ENCODE data around the gene UBAC1. TPM values are rescaled to one million over a fixed set of nuclear protein-coding genes. Genes with fewer than 3 reads are reported as not detected.

UBAC1 gene
- polyA plus RNA-seq, 2 donors = 40.7 to 43.4 TPM

DNA sequence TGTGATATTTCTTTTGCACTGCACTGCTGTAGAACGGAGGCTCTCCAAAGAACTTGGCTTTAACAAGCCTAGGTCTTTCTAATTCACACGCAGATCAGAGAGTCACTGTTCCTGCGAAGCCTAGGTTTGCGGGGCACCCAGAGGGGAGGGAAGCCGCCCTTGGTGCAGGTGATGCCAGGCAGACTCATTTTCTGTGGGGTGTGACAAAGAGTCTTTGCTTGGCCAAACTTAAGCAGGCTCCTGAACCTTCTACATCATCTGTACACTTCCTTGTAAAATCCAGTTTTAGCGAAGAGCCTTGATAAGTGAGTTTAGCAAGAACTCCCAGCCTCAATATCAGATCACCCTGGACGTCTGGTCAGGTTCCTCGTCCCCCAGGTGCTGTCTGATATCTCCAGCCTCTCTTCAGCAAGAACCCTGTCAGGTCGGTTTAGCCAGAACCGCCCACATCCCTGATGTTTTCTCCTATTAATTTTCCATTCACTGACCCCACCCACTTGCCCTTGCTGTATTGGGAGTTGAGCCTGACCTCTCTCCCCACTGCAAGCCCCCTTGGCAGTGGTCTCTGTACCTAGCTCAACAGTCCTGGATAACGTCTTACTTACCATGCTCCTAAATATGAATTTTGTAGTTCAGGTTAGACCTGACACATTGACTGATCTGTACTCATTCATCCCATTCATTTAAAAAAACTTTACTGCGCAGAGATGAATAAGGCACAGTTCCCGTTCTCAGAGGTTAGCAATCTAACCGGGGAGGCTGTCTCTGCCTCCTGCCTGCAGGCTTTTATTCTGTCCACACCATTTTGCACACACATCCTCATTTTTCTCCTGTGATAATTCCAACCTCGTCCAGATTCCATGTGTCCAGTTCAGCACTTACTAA is 880 bp upstream of the UBAC1 start:
- Histone ChIP-seq H3K36me3 (ENCODE audit: control insufficient read depth in 2 of 2, insufficient read depth in 2 of 2, low read length in 1 of 2) (peaks cover 0 to 3% of the 10 kb centered on the region in 2 donors), H3K4me1 (ENCODE audit: control insufficient read depth in 2 of 2, insufficient read depth in 2 of 2, low read length in 1 of 2) (peaks cover 0 to 4% of the 10 kb centered on the region in 2 donors), H3K9me3 (ENCODE audit: control insufficient read depth in 2 of 2, insufficient read depth in 1 of 2, low read depth in 1 of 2, low read length in 1 of 2) (no peaks in the 10 kb centered on the region), H3K4me3 (ENCODE audit: low read depth in 1 of 2, low read length in 2 of 2) (no peak overlapping the region), H3K27me3 (ENCODE audit: control insufficient read depth in 1 of 2, insufficient read depth in 2 of 2, low read length in 2 of 2) (no peaks in the 10 kb centered on the region), H3K27ac (ENCODE audit: low read depth in 2 of 2, low read length in 1 of 2) (peak overlapping the region in 1 of 2 donors; percentile 57)
- WGBS, 2 donors = 29 to 33% methylated on average over 15 of the region's 15 CpGs

DNA sequence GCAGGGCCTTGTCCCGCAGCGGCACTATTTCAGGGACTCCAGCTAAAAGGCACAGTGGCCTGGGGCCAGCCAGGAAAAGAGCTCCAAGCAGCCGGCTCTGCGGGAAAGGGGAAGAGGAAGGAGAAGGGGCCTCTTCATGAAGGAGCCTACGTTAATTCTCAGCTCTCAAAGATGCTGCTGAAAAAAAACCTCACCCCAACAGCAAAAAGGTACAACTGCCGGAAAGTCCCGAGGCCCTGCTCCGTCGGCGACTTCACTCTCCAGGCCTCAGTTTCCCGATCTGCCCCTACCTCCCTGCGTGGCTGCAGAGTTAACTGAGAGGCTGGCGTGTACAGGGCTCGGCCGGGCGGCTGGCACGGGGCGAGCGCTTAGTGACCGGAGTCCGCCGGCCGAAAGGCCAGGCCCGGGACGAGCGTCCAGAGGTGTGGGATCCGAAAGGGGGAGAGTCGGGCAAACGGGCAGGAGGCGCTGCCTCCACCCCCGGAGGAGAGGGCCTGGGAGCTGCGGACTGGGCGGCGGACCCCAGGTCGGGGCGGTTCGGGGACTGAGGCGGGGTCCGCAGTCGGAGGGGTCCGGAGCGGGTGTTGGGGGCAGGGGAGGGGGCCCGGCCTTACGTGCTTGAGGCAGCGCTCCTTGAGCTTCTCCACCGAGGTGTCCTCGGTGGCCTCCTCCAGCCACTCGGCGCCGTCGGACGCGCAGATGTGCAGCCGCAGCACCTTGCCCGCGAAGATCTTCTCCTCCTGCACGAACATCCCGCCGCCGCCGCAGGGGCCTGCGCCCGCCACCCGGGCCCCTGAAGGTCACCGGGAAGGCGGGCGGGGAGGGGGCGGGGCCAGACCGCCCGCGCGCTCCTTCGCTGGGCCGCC is 529 bp downstream of the UBAC1 start:
- Histone ChIP-seq H3K4me1 (ENCODE audit: control insufficient read depth in 2 of 2, insufficient read depth in 2 of 2, low read length in 1 of 2) (peaks cover 0 to 4% of the 10 kb centered on the region in 2 donors), H3K27ac (ENCODE audit: low read depth in 2 of 2, low read length in 1 of 2) (peak overlapping the region; percentile 84 to 91), H3K4me3 (ENCODE audit: low read depth in 1 of 2, low read length in 2 of 2) (peak overlapping the region; percentile 79 to 84), H3K36me3 (ENCODE audit: control insufficient read depth in 2 of 2, insufficient read depth in 2 of 2, low read length in 1 of 2) (peaks cover 0 to 6% of the 10 kb centered on the region in 2 donors), H3K27me3 (ENCODE audit: control insufficient read depth in 1 of 2, insufficient read depth in 2 of 2, low read length in 2 of 2) (no peaks in the 10 kb centered on the region), H3K9me3 (ENCODE audit: control insufficient read depth in 2 of 2, insufficient read depth in 1 of 2, low read depth in 1 of 2, low read length in 1 of 2) (no peaks in the 10 kb centered on the region)
- 0 to 1% methylated on average over 56 to 74 of the region's 74 CpGs for WGBS, 2 donors

DNA sequence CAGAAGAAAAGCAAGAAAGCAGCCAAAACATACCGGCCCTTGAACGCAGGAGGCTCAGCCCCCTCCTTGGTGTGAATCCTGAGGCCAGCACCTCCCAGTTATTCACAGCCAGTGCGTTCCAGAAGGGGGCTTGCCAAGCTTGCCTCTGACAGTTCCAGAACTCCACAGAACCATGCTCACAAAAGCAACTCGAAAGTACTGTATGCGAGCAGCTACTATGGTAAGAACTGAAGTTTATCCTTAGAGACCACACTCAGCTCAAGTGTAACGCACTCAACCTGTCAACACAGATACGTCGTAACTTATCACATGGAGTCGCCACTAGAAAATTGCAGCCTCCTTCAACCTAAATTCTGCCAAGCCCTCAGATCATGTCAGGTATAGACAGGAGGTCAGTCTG is 1.4 kb downstream of the UBAC1 start:
- H3K27me3 ChIP-seq (ENCODE audit: control insufficient read depth in 1 of 2, insufficient read depth in 2 of 2, low read length in 2 of 2) = no peaks in the 10 kb centered on the region
- H3K27ac ChIP-seq (ENCODE audit: low read depth in 2 of 2, low read length in 1 of 2) = peak overlapping the region; percentile 24 to 29
- peaks cover 0 to 4% of the 10 kb centered on the region in 2 donors for H3K4me1 ChIP-seq (ENCODE audit: control insufficient read depth in 2 of 2, insufficient read depth in 2 of 2, low read length in 1 of 2)
- peaks cover 0 to 6% of the 10 kb centered on the region in 2 donors for H3K36me3 ChIP-seq (ENCODE audit: control insufficient read depth in 2 of 2, insufficient read depth in 2 of 2, low read length in 1 of 2)
- WGBS, 2 donors = 38 to 45% methylated on average over 9 of the region's 9 CpGs
- no peaks in the 10 kb centered on the region for H3K9me3 ChIP-seq (ENCODE audit: control insufficient read depth in 2 of 2, insufficient read depth in 1 of 2, low read depth in 1 of 2, low read length in 1 of 2)
- peak overlapping the region; percentile 79 to 84 for H3K4me3 ChIP-seq (ENCODE audit: low read depth in 1 of 2, low read length in 2 of 2)

DNA sequence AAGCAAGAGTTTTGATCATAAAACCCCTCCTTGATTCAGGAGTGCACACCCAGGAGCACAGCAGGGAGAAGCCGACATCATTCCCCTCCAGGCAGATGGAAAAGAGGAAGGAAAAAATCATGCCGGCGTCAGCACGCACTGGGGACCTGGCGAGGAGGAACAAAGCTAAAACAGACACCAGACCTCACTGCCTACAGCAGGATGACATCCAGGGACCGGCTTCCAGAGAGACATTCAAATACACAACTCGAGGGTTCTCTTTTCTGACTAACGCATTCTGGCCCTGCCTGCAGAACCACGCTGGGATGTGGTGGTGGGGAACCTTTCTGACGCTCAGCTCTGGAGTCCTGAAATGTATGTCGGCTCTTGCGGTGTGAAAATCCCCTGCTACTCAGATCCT is 2.7 kb downstream of the UBAC1 start:
- H3K4me3 ChIP-seq (ENCODE audit: low read depth in 1 of 2, low read length in 2 of 2) = no peak overlapping the region
- no peaks in the 10 kb centered on the region for H3K9me3 ChIP-seq (ENCODE audit: control insufficient read depth in 2 of 2, insufficient read depth in 1 of 2, low read depth in 1 of 2, low read length in 1 of 2)
- H3K36me3 ChIP-seq (ENCODE audit: control insufficient read depth in 2 of 2, insufficient read depth in 2 of 2, low read length in 1 of 2) = peaks cover 0 to 10% of the 10 kb centered on the region in 2 donors
- no peak overlapping the region for H3K27ac ChIP-seq (ENCODE audit: low read depth in 2 of 2, low read length in 1 of 2)
- 83 to 84% methylated on average over 12 of the region's 12 CpGs for WGBS, 2 donors
- no peaks in the 10 kb centered on the region for H3K27me3 ChIP-seq (ENCODE audit: control insufficient read depth in 1 of 2, insufficient read depth in 2 of 2, low read length in 2 of 2)
- peaks cover 0 to 4% of the 10 kb centered on the region in 2 donors for H3K4me1 ChIP-seq (ENCODE audit: control insufficient read depth in 2 of 2, insufficient read depth in 2 of 2, low read length in 1 of 2)

DNA sequence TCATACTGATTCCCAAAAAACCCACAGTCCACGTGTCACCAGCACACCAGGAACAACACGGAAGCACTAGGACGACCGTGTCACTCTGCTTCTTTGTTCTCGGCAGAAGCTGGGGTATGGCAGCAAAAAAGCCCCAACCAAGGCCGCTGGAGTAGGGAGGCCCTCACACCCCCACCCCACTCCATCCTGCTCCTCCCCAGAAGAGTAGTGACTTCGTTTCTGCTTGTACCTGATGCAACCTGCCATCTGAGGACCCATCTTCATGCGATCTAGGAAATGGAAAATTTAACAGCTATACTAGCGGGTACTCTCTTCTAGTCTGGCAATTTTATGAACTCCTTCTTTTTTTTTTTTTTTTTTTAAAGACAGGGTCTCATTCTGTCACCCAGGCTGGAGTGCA is 3.7 kb downstream of the UBAC1 start:
- Histone ChIP-seq H3K9me3 (ENCODE audit: control insufficient read depth in 2 of 2, insufficient read depth in 1 of 2, low read depth in 1 of 2, low read length in 1 of 2) (no peaks in the 10 kb centered on the region), H3K36me3 (ENCODE audit: control insufficient read depth in 2 of 2, insufficient read depth in 2 of 2, low read length in 1 of 2) (peaks cover 5 to 11% of the 10 kb centered on the region in 2 donors), H3K4me3 (ENCODE audit: low read depth in 1 of 2, low read length in 2 of 2) (no peak overlapping the region), H3K27me3 (ENCODE audit: control insufficient read depth in 1 of 2, insufficient read depth in 2 of 2, low read length in 2 of 2) (no peaks in the 10 kb centered on the region), H3K27ac (ENCODE audit: low read depth in 2 of 2, low read length in 1 of 2) (no peak overlapping the region), H3K4me1 (ENCODE audit: control insufficient read depth in 2 of 2, insufficient read depth in 2 of 2, low read length in 1 of 2) (peaks cover 4 to 9% of the 10 kb centered on the region in 2 donors)
- WGBS, 2 donors = 88% methylated on average over 9 of the region's 9 CpGs

DNA sequence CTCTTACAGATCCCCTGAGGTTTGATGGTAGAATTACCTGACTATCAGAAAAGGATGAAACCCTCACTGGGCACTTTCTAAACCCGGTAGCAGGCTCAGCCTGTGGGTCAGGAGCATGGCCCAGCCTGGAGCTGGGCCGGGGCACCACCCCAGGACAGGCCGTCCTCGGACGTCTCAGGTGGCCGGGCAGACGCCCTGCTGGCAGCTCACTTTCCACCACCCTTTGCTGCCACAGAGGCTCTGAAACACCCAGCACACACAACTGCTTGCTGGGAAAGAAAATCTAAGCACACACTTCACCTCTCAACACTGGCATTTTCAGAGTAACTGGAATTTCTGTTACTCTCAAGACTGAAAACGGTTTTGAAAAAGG is 4.4 kb downstream of the UBAC1 start:
- H3K36me3 ChIP-seq (ENCODE audit: control insufficient read depth in 2 of 2, insufficient read depth in 2 of 2, low read length in 1 of 2) = peaks cover 10 to 13% of the 10 kb centered on the region in 2 donors
- no peaks in the 10 kb centered on the region for H3K9me3 ChIP-seq (ENCODE audit: control insufficient read depth in 2 of 2, insufficient read depth in 1 of 2, low read depth in 1 of 2, low read length in 1 of 2)
- 77 to 91% methylated on average over 8 of the region's 8 CpGs for WGBS, 2 donors
- H3K27ac ChIP-seq (ENCODE audit: low read depth in 2 of 2, low read length in 1 of 2) = no peak overlapping the region
- no peak overlapping the region for H3K4me3 ChIP-seq (ENCODE audit: low read depth in 1 of 2, low read length in 2 of 2)
- H3K27me3 ChIP-seq (ENCODE audit: control insufficient read depth in 1 of 2, insufficient read depth in 2 of 2, low read length in 2 of 2) = no peaks in the 10 kb centered on the region
- H3K4me1 ChIP-seq (ENCODE audit: control insufficient read depth in 2 of 2, insufficient read depth in 2 of 2, low read length in 1 of 2) = peaks cover 4 to 13% of the 10 kb centered on the region in 2 donors

DNA sequence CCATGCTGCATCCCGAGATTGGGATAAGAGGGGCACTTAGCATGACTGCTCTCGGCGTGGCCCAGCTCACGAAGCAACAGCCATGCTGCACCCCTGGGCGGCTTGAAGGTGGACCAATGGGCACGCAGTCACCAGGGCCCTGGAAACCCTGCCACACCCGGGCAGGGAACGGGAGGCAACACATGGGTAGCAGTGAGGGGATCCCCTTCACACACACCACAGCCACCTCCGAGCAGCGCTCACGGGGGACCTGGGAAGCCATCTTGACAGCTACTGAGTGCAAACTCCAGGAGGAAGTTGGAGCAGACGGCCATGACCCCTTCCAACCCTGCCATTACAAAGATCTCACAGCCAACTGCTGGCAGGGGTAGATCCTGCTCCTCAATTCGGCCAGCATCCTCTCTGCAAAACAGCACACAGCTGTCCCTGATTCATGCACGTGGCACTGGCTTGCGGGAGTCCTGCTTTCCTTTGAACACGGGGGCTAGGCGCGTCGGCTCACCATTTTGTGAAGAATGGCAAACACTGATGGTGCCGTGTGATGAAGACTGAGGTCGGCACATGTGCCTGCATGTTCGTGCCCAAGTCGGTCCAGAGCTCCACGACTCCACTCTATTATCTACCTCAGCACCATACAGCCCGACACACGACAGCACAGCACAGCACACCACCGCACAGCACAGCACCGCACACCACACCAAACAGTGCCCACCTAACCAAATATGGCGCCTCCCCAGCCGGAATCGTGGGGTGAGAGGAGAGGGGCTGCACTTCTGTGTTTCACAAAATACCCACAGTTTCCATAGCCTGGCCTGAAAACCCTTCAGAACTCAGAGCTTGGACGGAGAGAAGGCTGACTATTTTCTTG is 5.0 kb downstream of the UBAC1 start:
- H3K27ac ChIP-seq (ENCODE audit: low read depth in 2 of 2, low read length in 1 of 2) = no peak overlapping the region
- no peaks in the 10 kb centered on the region for H3K27me3 ChIP-seq (ENCODE audit: control insufficient read depth in 1 of 2, insufficient read depth in 2 of 2, low read length in 2 of 2)
- 88 to 90% methylated on average over 32 of the region's 32 CpGs for WGBS, 2 donors
- H3K4me3 ChIP-seq (ENCODE audit: low read depth in 1 of 2, low read length in 2 of 2) = no peak overlapping the region
- peaks cover 4 to 13% of the 10 kb centered on the region in 2 donors for H3K4me1 ChIP-seq (ENCODE audit: control insufficient read depth in 2 of 2, insufficient read depth in 2 of 2, low read length in 1 of 2)
- peaks cover 10 to 13% of the 10 kb centered on the region in 2 donors for H3K36me3 ChIP-seq (ENCODE audit: control insufficient read depth in 2 of 2, insufficient read depth in 2 of 2, low read length in 1 of 2)
- H3K9me3 ChIP-seq (ENCODE audit: control insufficient read depth in 2 of 2, insufficient read depth in 1 of 2, low read depth in 1 of 2, low read length in 1 of 2) = no peaks in the 10 kb centered on the region

DNA sequence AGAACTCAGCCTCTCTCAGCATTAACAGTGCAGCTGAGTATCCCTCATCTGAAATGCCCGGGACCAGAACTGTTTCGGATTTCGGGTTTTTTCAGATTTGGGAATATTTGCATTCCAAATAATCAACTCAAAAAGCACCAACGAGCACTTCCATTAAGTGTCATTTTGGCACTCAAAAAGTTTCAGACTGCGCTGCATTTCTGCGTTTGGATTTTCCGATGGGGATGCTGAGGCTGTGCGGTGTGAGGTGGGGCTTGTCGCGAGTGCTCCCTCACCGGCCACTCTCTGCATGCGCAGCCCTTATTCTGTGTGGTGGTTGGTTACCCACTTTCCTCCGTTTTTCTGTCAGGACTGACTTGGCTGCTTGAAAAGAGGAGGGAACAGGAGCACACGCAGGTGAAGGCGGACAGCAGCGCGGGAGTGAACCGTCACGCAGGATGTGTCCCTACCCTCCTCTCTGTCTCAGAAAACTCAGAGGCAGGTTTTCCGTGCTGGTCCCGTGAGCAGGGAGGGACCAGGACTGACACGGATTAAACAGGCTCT is 8.4 kb downstream of the UBAC1 start:
- H3K27me3 ChIP-seq (ENCODE audit: control insufficient read depth in 1 of 2, insufficient read depth in 2 of 2, low read length in 2 of 2) = no peaks in the 10 kb centered on the region
- H3K4me1 ChIP-seq (ENCODE audit: control insufficient read depth in 2 of 2, insufficient read depth in 2 of 2, low read length in 1 of 2) = peaks cover 4 to 10% of the 10 kb centered on the region in 2 donors
- peak overlapping the region; percentile 2 to 90 for H3K27ac ChIP-seq (ENCODE audit: low read depth in 2 of 2, low read length in 1 of 2)
- no peak overlapping the region for H3K4me3 ChIP-seq (ENCODE audit: low read depth in 1 of 2, low read length in 2 of 2)
- 84 to 88% methylated on average over 22 of the region's 22 CpGs for WGBS, 2 donors
- peaks cover 13 to 19% of the 10 kb centered on the region in 2 donors for H3K36me3 ChIP-seq (ENCODE audit: control insufficient read depth in 2 of 2, insufficient read depth in 2 of 2, low read length in 1 of 2)
- H3K9me3 ChIP-seq (ENCODE audit: control insufficient read depth in 2 of 2, insufficient read depth in 1 of 2, low read depth in 1 of 2, low read length in 1 of 2) = no peaks in the 10 kb centered on the region

All from esophagus (tissue), 2 donors.